Endothelial cell of umbilical vein (primary cell): ENCODE measurements around the gene FAM83F. TPM values are rescaled to one million over a fixed set of nuclear protein-coding genes. Genes with fewer than 3 reads are reported as not detected.

ENCODE experiments used
- BruUV-seq: library from RNA; stranded (reverse); fragments of 400-500 nt; replicated peaks from 2 replicates; lab custom pipeline; 2021; lab: Mats Ljungman, UMichigan
- CTCF ChIA-PET: fragments of 300-600, 350-600 bp; sonication (Branson Sonifier 250); formaldehyde crosslinking; loops from one replicate; lab custom pipeline; 2021; ENCODE audit warnings: antibody characterized with exemption, inconsistent platforms; lab: Charles Lee
- POLR2A ChIA-PET: fragments of 300-600, 350-600 bp; sonication (Branson Sonifier 250); formaldehyde crosslinking; loops from one replicate; lab custom pipeline; 2021; ENCODE audit warnings: antibody characterized with exemption, inconsistent platforms; lab: Charles Lee
- DNase-seq: peaks from one replicate; pipeline ENCODE4 v3.0.0-alpha.2; 2011; ENCODE audit warnings: low read depth, low spot score
- FAIRE-seq: peaks from 2 replicates; lab custom pipeline; 2011; peaks lifted over from hg19 to GRCh38; lab: Jason Lieb, UNC
- H2AFZ ChIP-seq: 2 replicates; pipeline ENCODE4 v1.6.0; 2012; ENCODE audit warnings: low read depth, low read length, control low read depth, inconsistent platforms
- H3K27ac ChIP-seq: 2 replicates; pipeline ENCODE4 v1.5.1; 2011; ENCODE audit warnings: low read depth, mild to moderate bottlenecking, control low read depth, low read length, moderate library complexity; ENCODE audit not compliant: insufficient read depth
- H3K27me3 ChIP-seq, 2 experiments: 2 replicates each; pipeline versions ENCODE4 v1.6.0 to v1.6.1; 2011; ENCODE audit warnings: low read length in 2 of 2, mixed read lengths in 1 of 2; ENCODE audit not compliant: control insufficient read depth in 2 of 2, insufficient read depth in 2 of 2
- H3K36me3 ChIP-seq, 2 experiments: 2 replicates in 1 of 2; 3 replicates in 1 of 2; pipeline ENCODE4 v1.5.1; 2011; ENCODE audit warnings: low read length in 2 of 2, mild to moderate bottlenecking in 1 of 2, moderate library complexity in 1 of 2; ENCODE audit not compliant: control insufficient read depth in 2 of 2, insufficient read depth in 2 of 2; ENCODE audit errors: extremely low read depth in 1 of 2
- H3K4me1 ChIP-seq: 3 replicates; pipeline ENCODE4 v1.5.1; 2011; ENCODE audit warnings: mild to moderate bottlenecking, low read length; ENCODE audit not compliant: control insufficient read depth, insufficient read depth; ENCODE audit errors: extremely low read depth
- H3K4me2 ChIP-seq: 2 replicates; pipeline ENCODE4 v1.6.1; 2011; ENCODE audit warnings: low read length, control low read depth, mixed read lengths; ENCODE audit not compliant: insufficient read depth
- H3K4me3 ChIP-seq, 3 experiments: fragments of 200-600 bp in 1 of 3; sonication (generic), shearing (Covaris generic) in 1 of 3; replicated peaks in 1 of 3; 2 replicates each; pipeline ENCODE4 v1.5.1; 2011 to 2016; ENCODE audit warnings: control low read depth in 3 of 3, low read length in 3 of 3, mild to moderate bottlenecking in 2 of 3, inconsistent platforms in 1 of 3, low read depth in 1 of 3, moderate library complexity in 1 of 3; ENCODE audit not compliant: insufficient read depth in 1 of 3
- H3K79me2 ChIP-seq: 2 replicates; pipeline ENCODE4 v1.6.0; 2012; ENCODE audit warnings: low read length, inconsistent platforms; ENCODE audit not compliant: control insufficient read depth, insufficient read depth
- H3K9ac ChIP-seq: replicated peaks from 2 replicates; pipeline ENCODE3; 2011; ENCODE audit warnings: low read length, control low read depth; ENCODE audit not compliant: insufficient read depth; ENCODE audit errors: extremely low read depth
- H3K9me1 ChIP-seq: replicated peaks from 3 replicates; pipeline ENCODE4 v1.6.0; 2011; ENCODE audit warnings: mild to moderate bottlenecking, low read length; ENCODE audit not compliant: control insufficient read depth, insufficient read depth; ENCODE audit errors: extremely low read depth
- H3K9me3 ChIP-seq: replicated peaks from 2 replicates; pipeline ENCODE4 v1.5.1; 2012; ENCODE audit warnings: low read length, inconsistent platforms; ENCODE audit not compliant: control insufficient read depth, insufficient read depth
- H4K20me1 ChIP-seq: replicated peaks from 2 replicates; pipeline ENCODE3; 2011; ENCODE audit warnings: mild to moderate bottlenecking, low read length; ENCODE audit not compliant: control insufficient read depth, insufficient read depth; ENCODE audit errors: extremely low read depth
- CTCF ChIP-seq, 2 donors: IDR thresholded peaks; 1 replicate in 1 of 2; 2 replicates in 1 of 2; pipeline ENCODE4 v1.5.1; 2011; ENCODE audit warnings: low read length in 2 of 2, mild to moderate bottlenecking in 2 of 2, moderate library complexity in 2 of 2, control low read depth in 1 of 2, inconsistent platforms in 1 of 2, low read depth in 1 of 2; ENCODE audit not compliant: insufficient read depth in 1 of 2; ENCODE audit errors: extremely low read depth in 1 of 2
- EZH2 ChIP-seq: IDR thresholded peaks from 2 replicates; pipeline ENCODE4 v1.6.1; 2012; ENCODE audit warnings: borderline replicate concordance, low read depth, mild to moderate bottlenecking, moderate library complexity, low read length, inconsistent platforms; ENCODE audit not compliant: severe bottlenecking
- FOS ChIP-seq: IDR thresholded peaks from 2 replicates; pipeline ENCODE4 v1.6.1; 2011; ENCODE audit warnings: mild to moderate bottlenecking, low read length, moderate library complexity, borderline replicate concordance; ENCODE audit not compliant: insufficient read depth
- GATA2 ChIP-seq: IDR thresholded peaks from 2 replicates; pipeline ENCODE4 v1.7.0; 2011; ENCODE audit warnings: low read depth, mild to moderate bottlenecking, moderate library complexity, mixed read lengths, low read length; ENCODE audit not compliant: insufficient read length, insufficient read depth
- JUN ChIP-seq: IDR thresholded peaks from 2 replicates; pipeline ENCODE4 v1.6.1; 2011; ENCODE audit warnings: borderline replicate concordance, low read depth; ENCODE audit not compliant: insufficient read length, insufficient read depth
- MAX ChIP-seq: IDR thresholded peaks from 2 replicates; pipeline ENCODE4 v1.6.1; 2011; ENCODE audit not compliant: insufficient read depth, insufficient read length
- MYC ChIP-seq: IDR thresholded peaks from one replicate; pipeline ENCODE4 v1.6.1; 2011; ENCODE audit warnings: mild to moderate bottlenecking, low read depth, low read length
- POLR2A ChIP-seq: IDR thresholded peaks from 2 replicates; pipeline ENCODE4 v1.6.1; 2012; ENCODE audit warnings: low read depth, mild to moderate bottlenecking, control low read depth, low read length
- POLR2AphosphoS5 ChIP-seq: IDR thresholded peaks from 2 replicates; pipeline ENCODE4 v1.6.1; 2012; ENCODE audit warnings: low read depth, mild to moderate bottlenecking, control low read depth, low read length, moderate library complexity; ENCODE audit not compliant: insufficient read depth
- dilution Hi-C: fragments of 300-500 bp; cut with MboI; formaldehyde crosslinking; loops from one replicate; pipeline ENCODE4 v1.15.0; 2019; ENCODE audit warnings: low sequenced_read_pairs; ENCODE audit not compliant: extremely low pct_ligation_motif_present
- intact Hi-C: fragments of 100-400 bp; cut with micrococcal nuclease; formaldehyde crosslinking; loops from one replicate; pipeline ENCODE4 v1.10.0; 2022
- polyA plus RNA-seq, 4 experiments: library from polyadenylated mRNA; depleted of rRNA in 3 of 4; stranded (reverse) in 3 of 4; unstranded in 1 of 4; fragments of >200 nt; gene quantifications; 2 replicates each; pipeline versions ENCODE4 v1.2.1 to v1.2.3, GENCODE V29; 2011 to 2012; ENCODE audit warnings: missing spikeins in 1 of 4
- total RNA-seq: library from RNA; stranded (reverse); gene quantifications from 2 replicates; pipeline ENCODE4 v1.2.3, GENCODE V29; 2021

FAM83F gene
- total and polyA plus RNA-seq, 2 donors (not counting 3 experiments of a cell fraction or from before 2014, with no cell fraction given) = not detected

- Histone ChIP-seq H3K9me3 (no peaks in the 10 kb centered on the region), H3K79me2 (no peaks in the 10 kb centered on the region), H3K4me3 (no peak overlapping the region), H4K20me1 (no peaks in the 10 kb centered on the region), H3K4me1 (peaks cover 3% of the 10 kb centered on the region), H2AFZ (no peak overlapping the region), H3K9me1 (no peaks in the 10 kb centered on the region), H3K36me3 (no peaks in the 10 kb centered on the region), H3K4me2 (no peak overlapping the region), H3K9ac (no peak overlapping the region), H3K27ac (no peak overlapping the region), H3K27me3 (peaks cover under 1 to 2% of the 10 kb centered on the region in 2 experiments)
- ChIA-PET POLR2A (no interaction called here), CTCF (interaction anchor here (1.0 to 2.0 kb wide), 2 partner anchors 63 to 64 kb away, joined by 4 to 10 read pairs; no protein-coding TSS in a partner anchor)
- intact Hi-C loops (no loop called here), dilution Hi-C loops (no loop called here)
- no peak for TF ChIP-seq JUN
- no peak for TF ChIP-seq POLR2AphosphoS5
- TF ChIP-seq EZH2 = no peak
- TF ChIP-seq GATA2 = no peak
- no peak for TF ChIP-seq MAX
- no peak for TF ChIP-seq FOS
- TF ChIP-seq CTCF (IDR thresholded peaks at IDR 0.05; ENCODE audit: extremely low read depth in 1 of 2, insufficient read depth in 1 of 2, low read depth in 1 of 2, low read length in 2 of 2) = no peak
- TF ChIP-seq MYC = no peak
- TF ChIP-seq POLR2A = no peak
- FAIRE-seq (no peak), DNase-seq (no peak)
- no TSS peak for BruUV-seq
Measured at GRCh38 chr22:39960791-39961746, 33.7 kb upstream of the FAM83F start.
